GM19397 (cell line): ENCODE results near the gene CYS1.
A peak's percentile ranks its signal among the peaks of the same experiment; 100 is the strongest.
"Not testable (repeated sequence)": the region's sequence is repeated elsewhere in the genome, so short reads cannot be mapped to it uniquely, and the experiment has no call there.

ENCODE experiments used
- ATAC-seq: cut with Tn5 transposase; IDR thresholded peaks from one replicate; pipeline ENCODE4 v1.9.1; 2021; ENCODE audit warnings: mild to moderate bottlenecking, moderate library complexity; ENCODE audit not compliant: unreplicated experiment

CYS1 gene

GRCh38 chr2:10094271-10094814 is 14.1 kb upstream of the CYS1 start:
- no peak for ATAC-seq

GRCh38 chr2:10091889-10092244 is 11.7 kb upstream of the CYS1 start:
- ATAC-seq = not testable (repeated sequence)

GRCh38 chr2:10091182-10091888 is 11.1 kb upstream of the CYS1 start:
- ATAC-seq = peak; percentile 53

GRCh38 chr2:10089565-10090190 is 9.5 kb upstream of the CYS1 start:
- ATAC-seq = no peak

- no peak for ATAC-seq
These were observed 7.1 kb upstream of the CYS1 start for GRCh38 chr2:10087360-10087759.

GRCh38 chr2:10086950-10087349 is 6.7 kb upstream of the CYS1 start:
- ATAC-seq = no peak

- no peak for ATAC-seq
These were observed 5.5 kb upstream of the CYS1 start for GRCh38 chr2:10085668-10086059.

GRCh38 chr2:10085043-10085667 is 4.9 kb upstream of the CYS1 start:
- ATAC-seq = no peak

GRCh38 chr2:10084223-10084865 is 4.1 kb upstream of the CYS1 start:
- ATAC-seq = no peak

- ATAC-seq = peak; percentile 27
These were observed 3.5 kb upstream of the CYS1 start for GRCh38 chr2:10083692-10084211.

- no peak for ATAC-seq
These were observed 2.8 kb upstream of the CYS1 start for GRCh38 chr2:10083046-10083445.

GRCh38 chr2:10080536-10081304 is 509 bp upstream of the CYS1 start:
- ATAC-seq = peak; percentile 22

GRCh38 chr2:10079266-10079869 is 843 bp downstream of the CYS1 start:
- ATAC-seq = peak; percentile 22

- ATAC-seq = no peak
These were observed 1.4 kb downstream of the CYS1 start for GRCh38 chr2:10078704-10079265.

GRCh38 chr2:10078001-10078400 is 2.2 kb downstream of the CYS1 start:
- ATAC-seq = no peak

GRCh38 chr2:10076988-10077527 is 3.2 kb downstream of the CYS1 start:
- ATAC-seq = no peak

- ATAC-seq = no peak
These were observed 3.7 kb downstream of the CYS1 start for GRCh38 chr2:10076511-10076910.

- no peak for ATAC-seq
These were observed 4.5 kb downstream of the CYS1 start for GRCh38 chr2:10075571-10076209.

- no peak for ATAC-seq
These were observed 5.1 kb downstream of the CYS1 start for GRCh38 chr2:10075101-10075500.
